Tibial nerve (tissue), 4 donors: ENCODE measurements around the gene KMT5C. TPM values are rescaled to one million over a fixed set of nuclear protein-coding genes. Genes with fewer than 3 reads are reported as not detected.
A peak's percentile ranks its signal among the peaks of the same experiment; 100 is the strongest.

ENCODE experiments used
- DNase-seq, 2 donors: peaks; one replicate each; pipeline ENCODE4 v3.0.0-alpha.2; 2019; ENCODE audit warnings: low spot score in 2 of 2
- H3K27ac ChIP-seq, 4 donors: fragments of 200-600 bp; sonication (generic) in 3 of 4; one replicate each; pipeline ENCODE4 v1.5.1; 2017 to 2019; ENCODE audit warnings: mild to moderate bottlenecking in 1 of 4
- H3K27me3 ChIP-seq, 2 donors: fragments of 200-600 bp; sonication (generic) in 1 of 2; one replicate each; pipeline versions ENCODE4 v1.5.1 to v1.6.0; 2017 to 2019
- H3K36me3 ChIP-seq, 3 donors: fragments of 200-600 bp; sonication (generic); one replicate each; pipeline ENCODE4 v1.5.1; 2018 to 2019
- H3K4me1 ChIP-seq, 4 donors: fragments of 200-600 bp; sonication (generic) in 3 of 4; one replicate each; pipeline ENCODE4 v1.5.1; 2017 to 2019
- H3K4me3 ChIP-seq, 4 donors: fragments of 200-600 bp; sonication (generic) in 3 of 4; one replicate each; pipeline ENCODE4 v1.5.1; 2017 to 2019; ENCODE audit warnings: mild to moderate bottlenecking in 1 of 4, moderate library complexity in 1 of 4
- H3K9me3 ChIP-seq, 4 donors: fragments of 200-600 bp; sonication (generic) in 3 of 4; one replicate each; pipeline ENCODE4 v1.5.1; 2017 to 2019
- CTCF ChIP-seq, 5 experiments: fragments of 200-600 bp in 3 of 5; fragments of 450-650 bp in 2 of 5; sonication (generic) in 3 of 5; IDR thresholded peaks; one replicate each; pipeline ENCODE4 v1.5.1; 2016 to 2019; ENCODE audit warnings: antibody characterized with exemption in 5 of 5, mild to moderate bottlenecking in 3 of 5, moderate library complexity in 2 of 5
- EP300 ChIP-seq, 2 donors: sonication (generic); formaldehyde crosslinking; IDR thresholded peaks; one replicate each; pipeline ENCODE4 v1.6.1; 2017; ENCODE audit warnings: antibody characterized with exemption in 2 of 2, mild to moderate bottlenecking in 1 of 2
- POLR2A ChIP-seq, 2 donors: fragments of 450-650 bp; IDR thresholded peaks; one replicate each; pipeline ENCODE4 v1.6.1; 2017; ENCODE audit warnings: antibody characterized with exemption in 2 of 2, mild to moderate bottlenecking in 2 of 2, moderate library complexity in 2 of 2
- WGBS, 2 donors: methylation state at CpG; one replicate each; pipeline ENCODE4 v1.1.5; 2018; 5-methylcytosine and 5-hydroxymethylcytosine counted together
- total RNA-seq, 4 donors: library from RNA; depleted of rRNA; stranded (reverse); fragments of >200 nt; gene quantifications; one replicate each; pipeline ENCODE4 v1.1.0, GENCODE V29; 2016

The KMT5C gene
- total RNA-seq, 4 donors from 2014 or later, result 30.6 to 50.0 (median 41.2) TPM

DNA sequence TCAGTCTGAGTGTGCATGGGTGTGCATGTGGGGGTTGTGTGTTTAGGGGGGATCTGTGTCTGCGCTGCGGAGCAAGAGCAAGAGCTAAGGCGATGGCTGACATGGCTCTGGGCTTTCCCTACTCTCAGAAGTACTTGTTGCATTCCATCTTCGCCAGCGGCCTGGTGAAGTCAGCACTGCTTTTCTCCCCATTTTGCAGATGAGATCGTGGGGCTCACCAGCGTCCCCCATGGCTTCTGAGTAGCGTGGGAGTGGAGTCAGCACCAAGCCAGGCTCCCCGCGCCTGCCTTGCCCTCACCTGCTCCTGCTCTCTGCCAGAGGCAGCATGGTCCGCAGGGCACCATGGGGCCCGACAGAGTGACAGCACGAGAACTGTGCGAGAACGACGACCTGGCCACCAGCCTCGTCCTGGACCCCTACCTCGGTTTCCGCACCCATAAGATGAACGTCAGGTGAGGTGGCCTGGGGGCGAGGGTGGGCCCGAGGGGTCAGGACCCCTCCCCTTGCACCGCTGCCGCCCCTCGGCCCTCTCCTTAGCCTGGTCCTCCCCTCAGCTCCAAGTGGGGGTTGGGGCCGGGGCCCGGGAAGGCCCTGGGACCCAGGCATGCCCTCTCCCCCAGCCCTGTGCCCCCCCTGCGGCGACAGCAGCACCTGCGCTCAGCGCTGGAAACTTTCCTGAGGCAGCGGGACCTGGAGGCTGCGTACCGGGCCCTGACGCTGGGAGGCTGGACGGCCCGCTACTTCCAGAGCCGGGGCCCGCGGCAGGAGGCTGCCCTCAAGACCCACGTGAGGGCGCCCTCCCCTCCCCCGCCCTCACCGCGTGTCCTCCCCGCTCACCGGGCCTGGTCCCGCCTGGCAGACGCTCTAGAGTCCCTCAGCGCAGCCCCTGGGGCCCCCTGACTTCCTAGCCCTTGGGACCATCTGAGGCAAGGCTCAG lies 2.2 kb downstream of the KMT5C start:
- Histone ChIP-seq H3K9me3 (no peaks in the 10 kb centered on the region), H3K27ac (peak overlapping the region in 2 of 4 donors; percentile 96 to 99), H3K4me3 (peak overlapping the region in 2 of 4 donors; percentile 81 to 97), H3K27me3 (no peaks in the 10 kb centered on the region), H3K4me1 (peaks cover 0 to 52% (median 31%) of the 10 kb centered on the region in 4 donors), H3K36me3 (peaks cover 0 to 46% (median 0%) of the 10 kb centered on the region in 3 donors)
- TF ChIP-seq CTCF (IDR thresholded peaks at IDR 0.05), result no peak
- TF ChIP-seq POLR2A (IDR thresholded peaks at IDR 0.05), result no peak
- TF ChIP-seq EP300 (IDR thresholded peaks at IDR 0.05), result no peak
- 83% methylated on average over 34 to 42 of the region's 50 CpGs for WGBS, 2 donors
- DNase-seq, result no peak

GRCh38 chr19:55344444-55344843 lies 4.8 kb downstream of the KMT5C start:
- no peak for TF ChIP-seq CTCF (IDR thresholded peaks at IDR 0.05)
- TF ChIP-seq POLR2A (IDR thresholded peaks at IDR 0.05), result no peak
- TF ChIP-seq EP300 (IDR thresholded peaks at IDR 0.05), result no peak
- H3K27ac ChIP-seq, result no peak overlapping the region
- H3K4me1 ChIP-seq, result peaks cover 0 to 55% (median 26%) of the 10 kb centered on the region in 4 donors
- no peaks in the 10 kb centered on the region for H3K9me3 ChIP-seq
- no peak for DNase-seq
- no peak overlapping the region for H3K4me3 ChIP-seq
- peaks cover 0 to 56% (median 0%) of the 10 kb centered on the region in 3 donors for H3K36me3 ChIP-seq
- H3K27me3 ChIP-seq, result no peaks in the 10 kb centered on the region
- 64 to 71% methylated on average over 9 of the region's 9 CpGs for WGBS, 2 donors

- Histone ChIP-seq H3K36me3 (peaks cover 0 to 56% (median 0%) of the 10 kb centered on the region in 3 donors), H3K9me3 (no peaks in the 10 kb centered on the region), H3K27ac (peak overlapping the region in 1 of 4 donors; percentile 47), H3K27me3 (no peaks in the 10 kb centered on the region), H3K4me1 (peaks cover 0 to 52% (median 24%) of the 10 kb centered on the region in 4 donors), H3K4me3 (no peak overlapping the region)
- no peak for DNase-seq
- no peak for TF ChIP-seq EP300 (IDR thresholded peaks at IDR 0.05)
- TF ChIP-seq POLR2A (IDR thresholded peaks at IDR 0.05), result no peak
- TF ChIP-seq CTCF (IDR thresholded peaks at IDR 0.05), result no peak
- 76 to 78% methylated on average over 22 of the region's 22 CpGs for WGBS, 2 donors
Observed at GRCh38 chr19:55345101-55345817, 5.6 kb downstream of the KMT5C start.

DNA sequence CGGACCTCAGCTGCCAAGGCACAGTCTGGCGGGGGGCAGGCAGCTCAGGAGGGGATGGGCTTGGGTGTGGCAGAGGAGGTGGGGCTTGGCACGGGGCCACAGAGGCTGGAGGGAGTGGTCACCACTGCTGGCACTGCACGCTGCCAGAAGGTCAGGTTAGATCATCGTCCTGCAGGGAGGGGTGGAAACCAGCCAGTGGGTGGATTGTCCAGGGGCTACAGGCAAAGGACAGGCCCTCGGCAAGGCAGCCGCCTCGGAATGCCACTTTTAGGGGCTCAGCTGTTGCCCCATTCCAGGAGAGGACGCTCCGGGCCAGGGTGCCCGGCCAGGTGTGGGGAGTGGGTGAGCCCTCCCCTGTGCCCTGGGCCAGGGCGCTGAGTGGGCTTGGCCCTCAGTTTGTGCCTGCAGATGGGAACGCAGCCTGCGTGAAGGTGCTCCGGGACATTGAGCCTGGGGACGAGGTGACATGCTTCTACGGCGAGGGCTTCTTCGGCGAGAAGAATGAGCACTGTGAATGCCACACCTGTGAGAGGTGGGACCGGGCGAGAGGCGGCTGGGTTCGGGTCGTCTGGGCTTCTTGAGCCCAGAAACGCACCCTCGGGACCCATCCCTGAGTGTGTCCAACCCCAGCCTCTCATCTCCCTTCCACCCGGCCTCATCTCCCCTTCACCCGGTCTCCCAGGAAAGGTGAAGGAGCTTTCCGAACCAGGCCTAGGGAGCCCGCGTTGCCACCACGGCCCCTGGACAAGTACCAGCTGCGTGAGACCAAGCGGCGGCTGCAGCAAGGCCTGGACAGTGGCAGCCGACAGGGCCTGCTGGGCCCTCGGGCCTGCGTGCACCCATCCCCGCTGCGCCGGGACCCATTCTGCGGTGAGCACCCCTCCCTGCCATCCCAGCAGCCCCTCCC lies 6.4 kb downstream of the KMT5C start:
- Histone ChIP-seq H3K4me3 (no peak overlapping the region), H3K36me3 (peaks cover 0 to 60% (median 0%) of the 10 kb centered on the region in 3 donors), H3K9me3 (no peaks in the 10 kb centered on the region), H3K27me3 (peaks cover 0 to 8% of the 10 kb centered on the region in 2 donors), H3K27ac (peak overlapping the region in 1 of 4 donors; percentile 56), H3K4me1 (peaks cover 0 to 43% (median 16%) of the 10 kb centered on the region in 4 donors)
- 76 to 77% methylated on average over 34 to 41 of the region's 43 CpGs for WGBS, 2 donors
- TF ChIP-seq EP300 (IDR thresholded peaks at IDR 0.05) (no peak), POLR2A (IDR thresholded peaks at IDR 0.05) (no peak), CTCF (IDR thresholded peaks at IDR 0.05) (no peak)
- peak in 1 of 2 donors; percentile 34 for DNase-seq
